ENCODE measurements around the gene PGPEP1.
"Not testable (repeated sequence)": the region's sequence is repeated elsewhere in the genome, so short reads cannot be mapped to it uniquely, and the experiment has no call there.

PGPEP1 gene

GRCh38 chr19:18317961-18318800 is 22.2 kb upstream of the PGPEP1 start:
- TF ChIP-seq Cebpa-rat (IDR thresholded peaks at IDR 0.05) = no peak
- peak overlapping the region; percentile 92 for H3K27ac ChIP-seq
- peak overlapping the region; percentile 79 for H3K9ac ChIP-seq

GRCh38 chr19:18319591-18320135 is 20.7 kb upstream of the PGPEP1 start:
- no peaks in the 10 kb centered on the region for H4K20me1 ChIP-seq
- no peak overlapping the region for H3K4me3 ChIP-seq
- no peaks in the 10 kb centered on the region for H3K9me3 ChIP-seq
- H3K4me1 ChIP-seq = peaks cover 87% of the 10 kb centered on the region
- H3K36me3 ChIP-seq = peaks cover 27% of the 10 kb centered on the region
- peak overlapping the region; percentile 93 for H3K4me2 ChIP-seq
- H3K27ac ChIP-seq = peak overlapping the region; percentile 92
- peak overlapping the region; percentile 85; the same call in 1 of the 2 replicates for H3K9ac ChIP-seq
- TF ChIP-seq Cebpa-rat (IDR thresholded peaks at IDR 0.05) = no peak
- H3K27me3 ChIP-seq = no peaks in the 10 kb centered on the region

More at GRCh38 chr19:18317961-18318800, 22.2 kb upstream of the PGPEP1 start:
- no peaks in the 10 kb centered on the region for H3K9me3 ChIP-seq
- peaks cover 42% of the 10 kb centered on the region for H3K36me3 ChIP-seq
- no peaks in the 10 kb centered on the region for H3K27me3 ChIP-seq
- peak overlapping the region; percentile 51 for H3K4me3 ChIP-seq
- peak overlapping the region; percentile 93 for H3K4me2 ChIP-seq
- H3K4me1 ChIP-seq = peaks cover 74% of the 10 kb centered on the region
- H4K20me1 ChIP-seq = no peaks in the 10 kb centered on the region

GRCh38 chr19:18320865-18321733 is 19.3 kb upstream of the PGPEP1 start:
- no peaks in the 10 kb centered on the region for H4K20me1 ChIP-seq
- H3K9me3 ChIP-seq = no peaks in the 10 kb centered on the region
- H3K27ac ChIP-seq = peak overlapping the region; percentile 92
- H3K4me3 ChIP-seq = peak overlapping the region; percentile 94
- no peak for TF ChIP-seq Cebpa-rat (IDR thresholded peaks at IDR 0.05)
- H3K4me2 ChIP-seq = peak overlapping the region; percentile 93
- peak overlapping the region; percentile 85 for H3K9ac ChIP-seq
- H3K27me3 ChIP-seq = no peaks in the 10 kb centered on the region
- H3K36me3 ChIP-seq = peaks cover 15% of the 10 kb centered on the region; the same call in 1 of the 2 replicates
- H3K4me1 ChIP-seq = peaks cover 75% of the 10 kb centered on the region

- Histone ChIP-seq H3K27ac (peak overlapping the region; percentile 92), H3K27me3 (no peaks in the 10 kb centered on the region), H3K36me3 (peaks cover 15% of the 10 kb centered on the region; the same call in 1 of the 2 replicates), H3K9me3 (no peaks in the 10 kb centered on the region), H3K4me3 (peak overlapping the region; percentile 94), H3K9ac (peak overlapping the region; percentile 85), H4K20me1 (no peaks in the 10 kb centered on the region), H3K4me2 (peak overlapping the region; percentile 93), H3K4me1 (peaks cover 69% of the 10 kb centered on the region)
- no peak for TF ChIP-seq Cebpa-rat (IDR thresholded peaks at IDR 0.05)
Observed at GRCh38 chr19:18321734-18322102, 18.7 kb upstream of the PGPEP1 start.

GRCh38 chr19:18322318-18322758 is 18.1 kb upstream of the PGPEP1 start:
- H3K4me1 ChIP-seq = peaks cover 63% of the 10 kb centered on the region

GRCh38 chr19:18322759-18323460 is 17.5 kb upstream of the PGPEP1 start, which contains the start of gene LSM4:
Gene LSM4, minus strand, starts transcription at chr19:18323076. Its CDS starts 56 bp downstream, at chr19:18323020.
- Histone ChIP-seq H3K4me3 (peak within 1 kb of the TSS; percentile 94), H4K20me1 (no peaks in the 10 kb centered on the region), H3K4me2 (peak within 1 kb of the TSS; percentile 93), H3K27me3 (no peaks in the 10 kb centered on the region), H3K27ac (peak within 1 kb of the TSS; percentile 92), H3K36me3 (peaks cover 15% of the 10 kb centered on the region; the same call in 1 of the 2 replicates), H3K4me1 (peaks cover 58% of the 10 kb centered on the region), H3K9ac (peak within 1 kb of the TSS; percentile 85), H3K9me3 (no peaks in the 10 kb centered on the region)
- TF ChIP-seq Cebpa-rat (IDR thresholded peaks at IDR 0.05) = no peak

More at GRCh38 chr19:18322318-18322758, 18.1 kb upstream of the PGPEP1 start:
- Histone ChIP-seq H3K27me3 (no peaks in the 10 kb centered on the region), H3K9me3 (no peaks in the 10 kb centered on the region), H3K27ac (peak overlapping the region; percentile 92), H3K4me3 (peak overlapping the region; percentile 94), H3K36me3 (peaks cover 15% of the 10 kb centered on the region; the same call in 1 of the 2 replicates), H4K20me1 (no peaks in the 10 kb centered on the region), H3K4me2 (peak overlapping the region; percentile 93), H3K9ac (peak overlapping the region; percentile 85)
- no peak for TF ChIP-seq Cebpa-rat (IDR thresholded peaks at IDR 0.05)

- Histone ChIP-seq H3K4me1 (peaks cover 56% of the 10 kb centered on the region), H3K4me2 (peak overlapping the region; percentile 93), H3K9ac (peak overlapping the region; percentile 69), H3K36me3 (peaks cover 15% of the 10 kb centered on the region; the same call in 1 of the 2 replicates)
- not testable (repeated sequence) for H3K4me3 ChIP-seq, H3K27me3 ChIP-seq, H3K9me3 ChIP-seq, H4K20me1 ChIP-seq, H3K27ac ChIP-seq
Observed at GRCh38 chr19:18324373-18324731, 16.0 kb upstream of the PGPEP1 start.

GRCh38 chr19:18326772-18327171 is 13.6 kb upstream of the PGPEP1 start:
- no peak overlapping the region for H3K4me3 ChIP-seq
- no peaks in the 10 kb centered on the region for H3K27me3 ChIP-seq
- H3K27ac ChIP-seq = peak overlapping the region; percentile 19; the same call in 1 of the 2 replicates
- no peaks in the 10 kb centered on the region for H3K36me3 ChIP-seq
- H3K4me1 ChIP-seq = peaks cover 32% of the 10 kb centered on the region
- TF ChIP-seq Cebpa-rat (IDR thresholded peaks at IDR 0.05) = no peak
- H3K9me3 ChIP-seq = no peaks in the 10 kb centered on the region
- no peak overlapping the region for H3K9ac ChIP-seq
- no peaks in the 10 kb centered on the region for H4K20me1 ChIP-seq
- H3K4me2 ChIP-seq = no peak overlapping the region
